Chondrocyte (in vitro differentiated cells): ENCODE data around the gene GRIK4. TPM values are rescaled to one million over a fixed set of nuclear protein-coding genes. Genes with fewer than 3 reads are reported as not detected.

Experiments
- DNase-seq: peaks from one replicate; pipeline ENCODE4 v3.0.0; 2021; ENCODE audit warnings: mixed read lengths, low spot score
- H3K27ac Mint-ChIP-seq: one replicate; pipeline ENCODE4 v1.8.0; 2021; ENCODE audit warnings: mild to moderate bottlenecking, moderate library complexity, mixed read lengths; ENCODE audit not compliant: unreplicated experiment
- H3K27me3 Mint-ChIP-seq: 2 replicates; pipeline ENCODE4 v1.8.0; 2021; ENCODE audit warnings: low read depth, mixed read lengths
- H3K36me3 Mint-ChIP-seq: 2 replicates; pipeline ENCODE4 v1.8.0; 2021; ENCODE audit warnings: low read depth, mixed read lengths
- H3K4me1 Mint-ChIP-seq: 2 replicates; pipeline ENCODE4 v1.8.0; 2021; ENCODE audit warnings: low read depth, mild to moderate bottlenecking, mixed read lengths
- H3K4me3 Mint-ChIP-seq: one replicate; pipeline ENCODE4 v1.8.0; 2021; ENCODE audit warnings: mild to moderate bottlenecking, moderate library complexity, mixed read lengths; ENCODE audit not compliant: unreplicated experiment
- H3K9me3 Mint-ChIP-seq: 2 replicates; pipeline ENCODE4 v1.8.0; 2021; ENCODE audit warnings: low read depth, mixed read lengths
- CTCF ChIP-seq: fragments of 200-600 bp; sonication (generic); IDR thresholded peaks from 2 replicates; pipeline ENCODE4 v1.5.0; 2021; ENCODE audit warnings: antibody characterized with exemption, mild to moderate bottlenecking, moderate library complexity
- total RNA-seq: library from RNA; stranded (reverse); gene quantifications from 3 replicates; pipeline ENCODE4 v1.2.1, GENCODE V29; 2021

Gene GRIK4
- total RNA-seq, 1 donor from 2014 or later, result 0.37 TPM

DNA sequence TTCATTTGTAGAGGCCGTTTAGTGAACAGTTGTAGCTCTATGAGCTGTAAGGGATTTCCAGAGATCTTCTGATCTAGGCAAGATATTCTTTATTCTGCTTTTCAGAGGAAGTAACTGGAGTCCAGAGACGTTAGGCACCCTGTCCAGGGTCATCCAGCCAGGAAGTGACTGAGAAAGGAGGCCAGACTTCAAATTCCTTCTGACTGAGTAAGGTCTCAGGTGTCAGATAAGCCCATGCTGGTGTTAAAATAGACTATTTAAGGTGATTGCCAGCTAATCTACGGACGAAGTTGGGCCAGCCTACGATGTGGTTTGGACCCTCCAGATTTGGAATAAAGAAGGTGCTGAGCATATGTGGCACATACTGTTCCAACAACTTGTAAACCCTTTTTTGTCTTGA is 54.6 kb downstream of the GRIK4 start:
- no peak for TF ChIP-seq CTCF
- Mint-ChIP-seq H3K4me1 (peaks cover 15% of the 10 kb centered on the region), H3K27me3 (peaks cover 5% of the 10 kb centered on the region), H3K27ac (no peak overlapping the region), H3K9me3 (peaks cover 4% of the 10 kb centered on the region), H3K4me3 (no peak overlapping the region), H3K36me3 (no peaks in the 10 kb centered on the region)
- no peak for DNase-seq

GRCh38 chr11:120568572-120569307 is 57.2 kb downstream of the GRIK4 start:
- no peaks in the 10 kb centered on the region for H3K36me3 Mint-ChIP-seq
- H3K27ac Mint-ChIP-seq, result no peak overlapping the region
- peaks cover 6% of the 10 kb centered on the region for H3K27me3 Mint-ChIP-seq
- H3K9me3 Mint-ChIP-seq, result peaks cover 5% of the 10 kb centered on the region
- no peak overlapping the region for H3K4me3 Mint-ChIP-seq
- DNase-seq, result peak; percentile 33
- TF ChIP-seq CTCF, result no peak
- peaks cover 15% of the 10 kb centered on the region for H3K4me1 Mint-ChIP-seq

DNA sequence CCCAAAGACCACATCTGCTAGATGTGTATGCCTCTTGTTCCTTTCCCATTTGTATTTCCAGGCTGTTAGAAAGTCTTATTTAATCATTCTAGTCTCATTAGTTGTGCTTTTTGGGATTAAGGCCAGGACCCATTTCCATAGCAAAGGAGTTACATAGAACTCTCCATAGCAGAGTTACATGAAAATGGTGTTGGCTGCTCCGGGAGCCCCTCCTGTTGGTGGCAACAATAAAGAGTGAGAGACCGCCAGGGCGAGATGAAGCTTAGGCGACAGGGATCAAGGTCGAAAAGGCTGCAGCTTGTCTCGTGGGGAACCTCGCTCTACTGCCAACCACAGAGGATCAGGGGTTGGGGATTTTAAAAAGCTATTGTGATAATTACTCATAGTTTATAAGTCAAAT is 58.3 kb downstream of the GRIK4 start:
- DNase-seq, result peak; percentile 38
- Mint-ChIP-seq H3K4me3 (no peak overlapping the region), H3K27me3 (peaks cover 8% of the 10 kb centered on the region), H3K36me3 (no peaks in the 10 kb centered on the region), H3K4me1 (peaks cover 15% of the 10 kb centered on the region), H3K27ac (no peak overlapping the region), H3K9me3 (peaks cover 5% of the 10 kb centered on the region)
- TF ChIP-seq CTCF, result no peak

DNA sequence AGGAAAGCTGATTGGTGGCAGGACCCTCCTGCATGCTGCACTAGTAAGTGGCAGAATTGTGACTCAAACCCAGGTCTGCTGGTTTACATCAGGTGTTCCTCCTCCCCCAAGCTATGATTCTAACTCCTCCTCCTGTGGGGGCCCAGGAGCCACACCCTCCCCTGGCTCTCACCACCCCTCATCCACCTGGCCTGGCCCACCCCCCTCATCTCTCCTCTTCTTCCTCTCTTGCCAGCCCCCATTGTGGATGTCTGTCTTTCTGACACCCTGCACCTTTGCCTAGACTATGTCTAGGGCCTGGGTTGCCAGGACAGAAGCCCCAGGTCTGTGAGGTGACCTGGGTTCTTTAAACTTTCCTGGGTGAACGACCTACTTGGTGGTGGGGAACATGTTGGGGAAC is 59.9 kb downstream of the GRIK4 start:
- Mint-ChIP-seq H3K27ac (no peak overlapping the region), H3K36me3 (no peaks in the 10 kb centered on the region), H3K27me3 (peaks cover 12% of the 10 kb centered on the region), H3K9me3 (peaks cover 5% of the 10 kb centered on the region), H3K4me1 (no peaks in the 10 kb centered on the region), H3K4me3 (no peak overlapping the region)
- DNase-seq, result peak; percentile 41
- no peak for TF ChIP-seq CTCF

- peaks cover 26% of the 10 kb centered on the region for H3K27me3 Mint-ChIP-seq
- H3K4me1 Mint-ChIP-seq, result no peaks in the 10 kb centered on the region
- H3K36me3 Mint-ChIP-seq, result no peaks in the 10 kb centered on the region
- peaks cover 5% of the 10 kb centered on the region for H3K9me3 Mint-ChIP-seq
- H3K4me3 Mint-ChIP-seq, result no peak overlapping the region
- no peak overlapping the region for H3K27ac Mint-ChIP-seq
- DNase-seq, result peak; percentile 52
- TF ChIP-seq CTCF, result no peak
Measured at GRCh38 chr11:120573756-120574354, 62.3 kb downstream of the GRIK4 start.
